Measurements from ENCODE around the gene AGPAT3. TPM values are rescaled to one million over a fixed set of nuclear protein-coding genes. Genes with fewer than 3 reads are reported as not detected.

The AGPAT3 gene
- total RNA-seq, 1 experiment from 2014 or later: 13.0 TPM

GRCh38 chr21:44024257-44024656, 159.2 kb downstream of the AGPAT3 start:
- Histone ChIP-seq H2BK5ac (ENCODE audit: insufficient read length, low read length) (no peak overlapping the region), H2BK120ac (ENCODE audit: low read depth, low read length, poor library complexity, severe bottlenecking) (no peak overlapping the region), H3K79me2 (ENCODE audit: insufficient read depth, low read length) (peaks cover 43% of the 10 kb centered on the region; the same call in 1 of the 2 replicates), H4K8ac (replicated peaks; ENCODE audit: insufficient read length, low read depth, low read length) (no peak overlapping the region), H2AK5ac (ENCODE audit: insufficient read length, low read length) (no peak overlapping the region), H4K20me1 (ENCODE audit: control insufficient read depth, insufficient read depth, insufficient read length) (no peaks in the 10 kb centered on the region), H3K23ac (ENCODE audit: insufficient read length, low read depth, low read length) (no peak overlapping the region), H3K79me1 (ENCODE audit: insufficient read depth, low read depth, low read length, poor library complexity, severe bottlenecking) (peaks cover 10% of the 10 kb centered on the region), H3K27ac (ENCODE audit: insufficient read length, low read depth, low read length) (no peak overlapping the region), H3K9ac (ENCODE audit: extremely low read depth, insufficient read length, low read length) (no peak overlapping the region), H3K14ac (ENCODE audit: insufficient read depth, low read length) (no peak overlapping the region), H3K27me3 (ENCODE audit: insufficient read depth, low read length) (no peaks in the 10 kb centered on the region), H3K18ac (ENCODE audit: insufficient read length, low read depth, low read length) (no peak overlapping the region), H3K4ac (ENCODE audit: low read depth, low read length) (no peak overlapping the region), H2BK12ac (ENCODE audit: insufficient read length, low read depth, low read length) (no peak overlapping the region), H4K5ac (ENCODE audit: insufficient read length, low read depth, low read length) (no peak overlapping the region), H2BK20ac (ENCODE audit: low read depth, low read length, poor library complexity, severe bottlenecking) (no peak overlapping the region), H3K23me2 (ENCODE audit: insufficient read length, low read depth, low read length, poor library complexity, severe bottlenecking) (no peaks in the 10 kb centered on the region), H3K4me1 (ENCODE audit: insufficient read depth, low read length) (peaks cover 3% of the 10 kb centered on the region; the same call in 1 of the 2 replicates), H3K56ac (ENCODE audit: insufficient read length, low read depth, low read length) (no peak overlapping the region), H3K4me2 (ENCODE audit: insufficient read depth, insufficient read length, low read length) (no peak overlapping the region), H3K9me3 (ENCODE audit: control insufficient read depth, low read depth, low read length) (no peaks in the 10 kb centered on the region), H3T11ph (ENCODE audit: low read length) (no peak overlapping the region), H2AFZ (ENCODE audit: low read length) (no peak overlapping the region), H2BK15ac (ENCODE audit: low read depth, low read length) (no peak overlapping the region), H4K91ac (ENCODE audit: insufficient read length, low read depth, low read length) (no peak overlapping the region)
- no peak for TF ChIP-seq CTCF (conservative IDR thresholded peaks at IDR 0.05)
- WGBS (ENCODE audit: extremely low coverage, insufficient read length, low lambda C conversion rate): no CpG with 5 or more reads among the region's 1 CpG
- Mint-ChIP-seq H3K9me3 (no peaks in the 10 kb centered on the region), H3K27me3 (ENCODE audit: low read depth) (no peaks in the 10 kb centered on the region), H3K27ac (no peak overlapping the region), H3K4me1 (peaks cover 26 to 34% of the 10 kb centered on the region in 2 experiments), H3K4me3 (no peak overlapping the region), H3K36me3 (ENCODE audit: insufficient read depth in 1 of 3, low read depth in 3 of 3) (peaks cover 4 to 6% (median 4%) of the 10 kb centered on the region in 3 experiments; a peak in 3 of 7 replicates)
- no peak for DNase-seq
